ENCODE results near the gene NOD2. TPM values are rescaled to one million over a fixed set of nuclear protein-coding genes. Genes with fewer than 3 reads are reported as not detected.

The NOD2 gene
- total and polyA plus RNA-seq, 2 donors (not counting 1 experiment from before 2014, with no cell fraction given): 0.50 TPM; not detected in 1

DNA sequence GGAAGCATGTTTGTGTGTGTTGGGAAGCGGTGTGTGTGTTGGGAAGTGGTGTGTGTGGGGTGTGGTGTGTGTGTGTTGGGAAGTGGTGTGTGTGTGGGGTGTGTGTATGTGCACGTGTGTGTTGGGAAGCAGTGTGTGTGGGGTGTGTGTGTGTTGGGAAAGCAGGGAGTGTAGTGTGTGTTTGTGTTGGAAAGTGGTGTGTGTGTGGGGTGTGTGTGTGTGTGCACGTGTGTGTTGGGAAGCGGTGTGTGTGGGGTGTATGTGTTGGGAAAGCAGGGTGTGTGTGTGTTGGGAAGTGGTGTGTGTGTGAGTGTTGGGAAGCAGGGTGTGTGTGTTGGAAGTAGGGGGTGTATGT, 785 bp upstream of the NOD2 start:
- Histone ChIP-seq H3K79me2 (ENCODE audit: control insufficient read depth, insufficient read depth, low read length) (no peaks in the 10 kb centered on the region), H3K9me3 (ENCODE audit: control insufficient read depth, insufficient read depth, low read depth, low read length) (no peaks in the 10 kb centered on the region), H3K27ac (ENCODE audit: insufficient read depth, low read length) (no peak overlapping the region), H3K4me1 (ENCODE audit: control insufficient read depth, extremely low read depth, insufficient read depth, low read length) (no peaks in the 10 kb centered on the region), H3K36me3 (ENCODE audit: control insufficient read depth, insufficient read depth, low read length) (no peaks in the 10 kb centered on the region), H3K9ac (ENCODE audit: insufficient read depth, low read length) (no peak overlapping the region), H3K4me2 (ENCODE audit: extremely low read depth, insufficient read depth, low read length) (no peak overlapping the region), H3K27me3 (ENCODE audit: control insufficient read depth, insufficient read depth, low read length) (peaks cover 2% of the 10 kb centered on the region), H2AFZ (ENCODE audit: low read length) (no peak overlapping the region), H3K4me3 (replicated peaks in 1 of 4; ENCODE audit: control extremely low read depth in 1 of 4, insufficient read depth in 1 of 4, low read depth in 3 of 4, low read length in 4 of 4) (no peak overlapping the region), H4K20me1 (ENCODE audit: control insufficient read depth, extremely low read depth, insufficient read depth, low read length) (no peaks in the 10 kb centered on the region)
- DNase-seq (ENCODE audit: low read depth in 2 of 2): no peak
- TF ChIP-seq EZH2 (IDR thresholded peaks at IDR 0.05; ENCODE audit: low read length, missing control alignments): no peak
- TF ChIP-seq, protein P1, sequence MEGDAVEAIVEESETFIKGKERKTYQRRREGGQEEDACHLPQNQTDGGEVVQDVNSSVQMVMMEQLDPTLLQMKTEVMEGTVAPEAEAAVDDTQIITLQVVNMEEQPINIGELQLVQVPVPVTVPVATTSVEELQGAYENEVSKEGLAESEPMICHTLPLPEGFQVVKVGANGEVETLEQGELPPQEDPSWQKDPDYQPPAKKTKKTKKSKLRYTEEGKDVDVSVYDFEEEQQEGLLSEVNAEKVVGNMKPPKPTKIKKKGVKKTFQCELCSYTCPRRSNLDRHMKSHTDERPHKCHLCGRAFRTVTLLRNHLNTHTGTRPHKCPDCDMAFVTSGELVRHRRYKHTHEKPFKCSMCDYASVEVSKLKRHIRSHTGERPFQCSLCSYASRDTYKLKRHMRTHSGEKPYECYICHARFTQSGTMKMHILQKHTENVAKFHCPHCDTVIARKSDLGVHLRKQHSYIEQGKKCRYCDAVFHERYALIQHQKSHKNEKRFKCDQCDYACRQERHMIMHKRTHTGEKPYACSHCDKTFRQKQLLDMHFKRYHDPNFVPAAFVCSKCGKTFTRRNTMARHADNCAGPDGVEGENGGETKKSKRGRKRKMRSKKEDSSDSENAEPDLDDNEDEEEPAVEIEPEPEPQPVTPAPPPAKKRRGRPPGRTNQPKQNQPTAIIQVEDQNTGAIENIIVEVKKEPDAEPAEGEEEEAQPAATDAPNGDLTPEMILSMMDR (conservative IDR thresholded peaks at IDR 0.05 in 1 of 2, IDR thresholded peaks at IDR 0.05 in 1 of 2; ENCODE audit: low read depth in 1 of 2, low read length in 2 of 2): no peak

DNA sequence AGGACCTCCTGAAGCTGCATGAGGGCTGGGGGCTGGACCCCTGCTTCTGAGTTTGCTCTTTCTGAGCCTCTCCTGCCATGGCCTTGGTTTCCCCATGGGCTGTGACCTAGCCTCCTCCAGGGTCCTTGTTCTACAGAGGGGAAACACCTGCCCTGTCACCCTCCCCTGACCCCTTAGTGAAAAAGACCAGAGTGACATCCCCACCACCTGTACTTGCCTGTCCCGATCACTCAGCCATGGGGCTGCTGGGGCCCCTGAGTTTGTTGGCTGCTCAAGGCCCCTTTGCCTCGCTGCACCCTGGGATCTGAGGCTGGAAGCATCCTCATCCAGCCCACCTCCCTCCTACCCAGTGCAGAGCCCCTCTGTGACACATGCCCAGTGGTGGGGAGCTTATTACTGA, 800 bp downstream of the NOD2 start:
- Histone ChIP-seq H3K79me2 (ENCODE audit: control insufficient read depth, insufficient read depth, low read length) (no peaks in the 10 kb centered on the region), H3K4me3 (replicated peaks in 1 of 4; ENCODE audit: control extremely low read depth in 1 of 4, insufficient read depth in 1 of 4, low read depth in 3 of 4, low read length in 4 of 4) (no peak overlapping the region), H3K36me3 (ENCODE audit: control insufficient read depth, insufficient read depth, low read length) (no peaks in the 10 kb centered on the region), H3K9ac (ENCODE audit: insufficient read depth, low read length) (no peak overlapping the region), H3K9me3 (ENCODE audit: control insufficient read depth, insufficient read depth, low read depth, low read length) (no peaks in the 10 kb centered on the region), H3K27ac (ENCODE audit: insufficient read depth, low read length) (no peak overlapping the region), H4K20me1 (ENCODE audit: control insufficient read depth, extremely low read depth, insufficient read depth, low read length) (no peaks in the 10 kb centered on the region), H2AFZ (ENCODE audit: low read length) (no peak overlapping the region), H3K27me3 (ENCODE audit: control insufficient read depth, insufficient read depth, low read length) (peaks cover 2% of the 10 kb centered on the region), H3K4me1 (ENCODE audit: control insufficient read depth, extremely low read depth, insufficient read depth, low read length) (no peaks in the 10 kb centered on the region), H3K4me2 (ENCODE audit: extremely low read depth, insufficient read depth, low read length) (no peak overlapping the region)
- TF ChIP-seq EZH2 (IDR thresholded peaks at IDR 0.05; ENCODE audit: low read length, missing control alignments): no peak
- TF ChIP-seq, protein P1 (conservative IDR thresholded peaks at IDR 0.05 in 1 of 2, IDR thresholded peaks at IDR 0.05 in 1 of 2; ENCODE audit: low read depth in 1 of 2, low read length in 2 of 2): no peak
- DNase-seq (ENCODE audit: low read depth in 2 of 2): no peak

DNA sequence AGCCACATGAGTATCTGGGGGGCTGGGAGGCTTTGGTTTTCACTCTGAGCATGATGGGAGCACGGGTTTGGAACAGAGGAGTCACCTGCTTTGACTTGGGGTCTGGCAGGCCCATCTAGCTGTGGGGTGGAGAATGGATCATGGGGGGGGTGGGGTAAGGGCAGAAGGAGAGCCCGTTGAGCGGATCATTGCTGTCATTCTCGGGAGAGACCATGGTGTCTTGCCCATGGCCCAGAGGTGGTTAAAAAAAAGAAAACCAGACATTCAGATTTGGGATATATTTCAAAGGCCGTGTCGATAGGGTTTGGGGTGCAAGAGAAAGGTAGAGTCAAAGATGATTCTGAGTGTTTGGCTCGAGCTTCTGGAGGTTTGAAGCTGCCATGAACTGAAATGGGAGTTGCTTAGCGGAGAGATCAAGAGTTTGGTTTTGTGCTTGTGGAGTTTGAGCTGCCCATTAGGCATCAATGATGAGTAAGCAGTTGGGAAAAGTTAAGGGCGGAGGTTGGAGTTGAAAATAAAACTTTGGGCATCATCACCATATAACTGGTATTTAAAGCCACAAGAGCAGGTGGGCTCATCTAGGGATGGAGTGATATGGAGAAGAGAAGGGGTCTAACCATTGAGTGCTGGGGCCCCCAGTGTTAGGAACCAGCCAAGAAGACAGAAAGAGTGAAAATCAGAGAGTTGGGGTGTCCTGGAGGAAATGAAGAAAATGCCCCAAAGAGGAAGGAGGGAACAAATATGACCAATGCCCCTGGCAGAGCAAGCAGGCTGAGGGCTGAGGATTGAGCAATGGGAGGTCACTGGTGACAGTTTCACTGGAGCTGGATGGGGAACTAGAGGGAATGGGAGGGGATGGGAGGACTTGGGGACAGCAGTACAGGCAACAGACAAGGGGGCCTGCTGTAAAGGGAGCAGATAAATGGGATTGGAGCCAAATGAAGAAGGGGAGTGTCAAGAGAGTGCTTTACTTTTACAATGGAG, 1.9 kb downstream of the NOD2 start:
- TF ChIP-seq, protein P1 (conservative IDR thresholded peaks at IDR 0.05 in 1 of 2, IDR thresholded peaks at IDR 0.05 in 1 of 2; ENCODE audit: low read depth in 1 of 2, low read length in 2 of 2): no peak
- TF ChIP-seq EZH2 (IDR thresholded peaks at IDR 0.05; ENCODE audit: low read length, missing control alignments): no peak

More for the DNA sequence above, 1.9 kb downstream of the NOD2 start:
- H3K9me3 ChIP-seq (ENCODE audit: control insufficient read depth, insufficient read depth, low read depth, low read length): no peaks in the 10 kb centered on the region
- no peaks in the 10 kb centered on the region for H3K4me1 ChIP-seq (ENCODE audit: control insufficient read depth, extremely low read depth, insufficient read depth, low read length)
- no peak overlapping the region for H3K9ac ChIP-seq (ENCODE audit: insufficient read depth, low read length)
- no peak overlapping the region for H3K4me3 ChIP-seq (replicated peaks in 1 of 4; ENCODE audit: control extremely low read depth in 1 of 4, insufficient read depth in 1 of 4, low read depth in 3 of 4, low read length in 4 of 4)
- no peaks in the 10 kb centered on the region for H3K36me3 ChIP-seq (ENCODE audit: control insufficient read depth, insufficient read depth, low read length)
- H3K27ac ChIP-seq (ENCODE audit: insufficient read depth, low read length): no peak overlapping the region
- peaks cover 2% of the 10 kb centered on the region for H3K27me3 ChIP-seq (ENCODE audit: control insufficient read depth, insufficient read depth, low read length)
- H3K79me2 ChIP-seq (ENCODE audit: control insufficient read depth, insufficient read depth, low read length): no peaks in the 10 kb centered on the region
- no peak overlapping the region for H2AFZ ChIP-seq (ENCODE audit: low read length)
- no peak for DNase-seq (ENCODE audit: low read depth in 2 of 2)
- no peak overlapping the region for H3K4me2 ChIP-seq (ENCODE audit: extremely low read depth, insufficient read depth, low read length)
- no peaks in the 10 kb centered on the region for H4K20me1 ChIP-seq (ENCODE audit: control insufficient read depth, extremely low read depth, insufficient read depth, low read length)
